CD8-positive, alpha-beta memory T cell (primary cell): ENCODE results near the gene CLSTN2. TPM values are rescaled to one million over a fixed set of nuclear protein-coding genes. Genes with fewer than 3 reads are reported as not detected.

Source experiments
- CTCF ChIA-PET: fragments of 350-600 bp; sonication (Branson Sonifier 250); formaldehyde crosslinking; loops from one replicate; lab custom pipeline; 2021; ENCODE audit warnings: antibody characterized with exemption; lab: Charles Lee
- POLR2A ChIA-PET: fragments of 350-600 bp; sonication (Branson Sonifier 250); formaldehyde crosslinking; loops from one replicate; lab custom pipeline; 2021; ENCODE audit warnings: antibody characterized with exemption; lab: Charles Lee
- DNase-seq, 5 donors: peaks; one replicate each; pipeline versions ENCODE4 v3.0.0 to v3.0.0-alpha.2; 2020 to 2022; ENCODE audit warnings: mixed read lengths in 1 of 5
- H3K27ac ChIP-seq: one replicate; pipeline ENCODE4 v1.7.0; 2013; ENCODE audit warnings: low read depth, mild to moderate bottlenecking, low read length, moderate library complexity
- H3K27me3 ChIP-seq: 2 replicates; pipeline ENCODE4 v1.7.0; 2013; ENCODE audit warnings: low read length, mild to moderate bottlenecking; ENCODE audit not compliant: insufficient read depth, poor library complexity, severe bottlenecking
- H3K36me3 ChIP-seq: 2 replicates; pipeline ENCODE4 v1.7.0; 2013; ENCODE audit warnings: mild to moderate bottlenecking, low read length, moderate library complexity; ENCODE audit not compliant: insufficient read depth
- H3K4me1 ChIP-seq: 2 replicates; pipeline ENCODE4 v1.7.0; 2013; ENCODE audit warnings: mild to moderate bottlenecking, low read length, moderate library complexity; ENCODE audit not compliant: insufficient read depth
- H3K4me3 ChIP-seq: 2 replicates; pipeline ENCODE4 v1.7.0; 2013; ENCODE audit warnings: mild to moderate bottlenecking, low read length
- H3K9me3 ChIP-seq: 2 replicates; pipeline ENCODE4 v1.7.0; 2013; ENCODE audit warnings: mild to moderate bottlenecking, low read length
- H3K27ac Mint-ChIP-seq, 8 donors: one replicate each; pipeline ENCODE4 v1.8.0; 2020 to 2021; ENCODE audit warnings: mixed read lengths in 8 of 8, mild to moderate bottlenecking in 6 of 8, inconsistent platforms in 3 of 8, moderate library complexity in 3 of 8
- H3K27me3 Mint-ChIP-seq, 2 donors: one replicate each; pipeline ENCODE4 v1.8.0; 2020 to 2021; ENCODE audit warnings: mixed read lengths in 2 of 2, mild to moderate bottlenecking in 1 of 2, moderate library complexity in 1 of 2
- H3K36me3 Mint-ChIP-seq, 3 donors: one replicate each; pipeline ENCODE4 v1.8.0; 2020 to 2021; ENCODE audit warnings: mixed read lengths in 3 of 3, inconsistent platforms in 1 of 3, mild to moderate bottlenecking in 1 of 3
- H3K4me1 Mint-ChIP-seq, 3 donors: one replicate each; pipeline ENCODE4 v1.8.0; 2020 to 2021; ENCODE audit warnings: mixed read lengths in 3 of 3, inconsistent platforms in 1 of 3, mild to moderate bottlenecking in 1 of 3
- H3K4me3 Mint-ChIP-seq, 7 donors: one replicate each; pipeline ENCODE4 v1.8.0; 2020 to 2021; ENCODE audit warnings: mixed read lengths in 7 of 7, mild to moderate bottlenecking in 6 of 7, moderate library complexity in 4 of 7, inconsistent platforms in 2 of 7
- H3K9me3 Mint-ChIP-seq, 5 donors: one replicate each; pipeline ENCODE4 v1.8.0; 2020 to 2022; ENCODE audit warnings: mixed read lengths in 5 of 5, mild to moderate bottlenecking in 3 of 5, moderate library complexity in 2 of 5, inconsistent platforms in 1 of 5
- polyA plus RNA-seq: library from polyadenylated mRNA; unstranded; fragments of 300-500 nt; fragmentation: Illumina TruSeq; gene quantifications from one replicate; pipeline ENCODE4 v1.2.3, GENCODE V29; 2021
- total RNA-seq, 2 experiments: library from RNA; stranded (reverse); gene quantifications; one replicate each; pipeline ENCODE4 v1.2.3, GENCODE V29; 2021

The CLSTN2 gene
- total and polyA plus RNA-seq, 3 experiments from 2014 or later = not detected

GRCh38 chr3:140602781-140603180 is 667.8 kb downstream of the CLSTN2 start:
- Histone ChIP-seq H3K4me1 (no peaks in the 10 kb centered on the region), H3K9me3 (no peaks in the 10 kb centered on the region), H3K36me3 (no peaks in the 10 kb centered on the region), H3K4me3 (no peak overlapping the region), H3K27me3 (no peaks in the 10 kb centered on the region), H3K27ac (no peak overlapping the region)
- CTCF ChIA-PET = no interaction called here
- POLR2A ChIA-PET = no interaction called here
- H3K4me1 Mint-ChIP-seq = no peaks in the 10 kb centered on the region
- DNase-seq = no peak
- no peak overlapping the region for H3K4me3 Mint-ChIP-seq
- H3K9me3 Mint-ChIP-seq = peaks cover 0 to 5% (median 2%) of the 10 kb centered on the region in 5 donors
- H3K36me3 Mint-ChIP-seq = no peaks in the 10 kb centered on the region
- peaks cover 0 to 3% of the 10 kb centered on the region in 2 donors for H3K27me3 Mint-ChIP-seq
- no peak overlapping the region for H3K27ac Mint-ChIP-seq

- no peaks in the 10 kb centered on the region for H3K9me3 ChIP-seq
- ChIA-PET CTCF (no interaction called here), POLR2A (no interaction called here)
- Mint-ChIP-seq H3K9me3 (peaks cover 0 to 5% (median 2%) of the 10 kb centered on the region in 5 donors), H3K36me3 (no peaks in the 10 kb centered on the region), H3K4me1 (no peaks in the 10 kb centered on the region), H3K4me3 (no peak overlapping the region), H3K27ac (no peak overlapping the region), H3K27me3 (peaks cover 0 to 3% of the 10 kb centered on the region in 2 donors)
- H3K4me1 ChIP-seq = no peaks in the 10 kb centered on the region
- DNase-seq = no peak
- H3K27me3 ChIP-seq = no peaks in the 10 kb centered on the region
- H3K36me3 ChIP-seq = no peaks in the 10 kb centered on the region
- no peak overlapping the region for H3K27ac ChIP-seq
- no peak overlapping the region for H3K4me3 ChIP-seq
Measured at GRCh38 chr3:140603766-140604165, 668.8 kb downstream of the CLSTN2 start.

GRCh38 chr3:140610544-140610943 is 675.6 kb downstream of the CLSTN2 start:
- no peaks in the 10 kb centered on the region for H3K36me3 Mint-ChIP-seq
- H3K9me3 ChIP-seq = no peaks in the 10 kb centered on the region
- H3K27me3 ChIP-seq = no peaks in the 10 kb centered on the region
- no peak overlapping the region for H3K27ac Mint-ChIP-seq
- H3K27ac ChIP-seq = no peak overlapping the region
- no peak overlapping the region for H3K4me3 ChIP-seq
- no peaks in the 10 kb centered on the region for H3K4me1 ChIP-seq
- no peaks in the 10 kb centered on the region for H3K36me3 ChIP-seq
- no peaks in the 10 kb centered on the region for H3K27me3 Mint-ChIP-seq
- H3K4me1 Mint-ChIP-seq = no peaks in the 10 kb centered on the region
- H3K4me3 Mint-ChIP-seq = no peak overlapping the region
- no peak for DNase-seq
- POLR2A ChIA-PET = no interaction called here
- peaks cover 0 to 5% (median 2%) of the 10 kb centered on the region in 5 donors for H3K9me3 Mint-ChIP-seq
- CTCF ChIA-PET = no interaction called here

GRCh38 chr3:140614001-140614400 is 679.0 kb downstream of the CLSTN2 start:
- Mint-ChIP-seq H3K27me3 (no peaks in the 10 kb centered on the region), H3K36me3 (peaks cover 0 to 4% (median 0%) of the 10 kb centered on the region in 3 donors), H3K4me3 (no peak overlapping the region), H3K27ac (no peak overlapping the region), H3K4me1 (no peaks in the 10 kb centered on the region), H3K9me3 (peaks cover 1 to 12% (median 10%) of the 10 kb centered on the region in 5 donors)
- H3K9me3 ChIP-seq = no peaks in the 10 kb centered on the region
- no peak for DNase-seq
- ChIA-PET CTCF (no interaction called here), POLR2A (no interaction called here)
- no peaks in the 10 kb centered on the region for H3K36me3 ChIP-seq
- no peaks in the 10 kb centered on the region for H3K27me3 ChIP-seq
- H3K4me1 ChIP-seq = no peaks in the 10 kb centered on the region
- no peak overlapping the region for H3K4me3 ChIP-seq
- no peak overlapping the region for H3K27ac ChIP-seq

DNA sequence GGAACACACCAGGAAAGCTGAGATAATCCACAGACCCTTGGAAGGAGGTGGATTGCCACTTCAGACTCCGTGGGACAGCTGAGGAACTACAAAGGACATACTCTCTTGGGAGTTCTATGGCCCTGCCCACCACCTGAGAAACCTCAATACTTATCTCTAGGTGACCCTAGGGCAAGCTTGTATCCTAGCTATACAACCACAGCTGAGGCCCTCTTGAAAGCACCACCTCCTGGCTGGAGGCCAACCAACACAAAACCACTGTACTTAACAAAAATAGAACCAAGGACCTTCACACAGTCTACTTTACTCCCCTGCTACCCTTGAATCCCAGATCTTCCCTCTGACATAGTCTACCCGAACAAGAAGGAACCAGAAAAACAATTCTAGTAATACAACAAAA is 682.1 kb downstream of the CLSTN2 start:
- peaks cover 0 to 2% of the 10 kb centered on the region in 2 donors for H3K27me3 Mint-ChIP-seq
- H3K9me3 Mint-ChIP-seq = peaks cover 4 to 15% (median 12%) of the 10 kb centered on the region in 5 donors
- Histone ChIP-seq H3K9me3 (no peaks in the 10 kb centered on the region), H3K4me1 (no peaks in the 10 kb centered on the region), H3K36me3 (no peaks in the 10 kb centered on the region), H3K27ac (no peak overlapping the region), H3K4me3 (no peak overlapping the region), H3K27me3 (no peaks in the 10 kb centered on the region)
- ChIA-PET POLR2A (no interaction called here), CTCF (no interaction called here)
- no peak for DNase-seq
- H3K27ac Mint-ChIP-seq = no peak overlapping the region
- peaks cover 0 to 4% (median 0%) of the 10 kb centered on the region in 3 donors for H3K36me3 Mint-ChIP-seq
- H3K4me1 Mint-ChIP-seq = no peaks in the 10 kb centered on the region
- H3K4me3 Mint-ChIP-seq = no peak overlapping the region

DNA sequence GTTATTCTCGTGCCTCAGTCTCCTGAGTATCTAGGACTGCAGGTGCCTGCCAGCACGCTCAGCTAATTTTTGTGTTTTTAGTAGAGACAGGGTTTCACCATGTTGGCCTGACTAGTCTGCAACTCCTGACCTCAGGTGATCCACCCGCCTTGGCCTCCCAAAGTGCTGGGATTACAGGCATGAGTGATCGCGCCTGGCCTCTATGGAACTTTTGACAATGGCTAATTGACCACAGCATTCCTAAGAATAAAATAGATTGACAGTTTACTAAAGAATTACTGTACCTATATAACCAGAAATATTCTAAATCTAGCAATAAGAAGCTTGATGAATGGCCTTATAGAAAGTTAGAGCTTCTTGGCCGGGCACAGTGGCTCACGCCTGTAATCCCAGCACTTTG is 691.9 kb downstream of the CLSTN2 start:
- H3K36me3 Mint-ChIP-seq = no peaks in the 10 kb centered on the region
- Histone ChIP-seq H3K36me3 (no peaks in the 10 kb centered on the region), H3K27me3 (no peaks in the 10 kb centered on the region), H3K9me3 (no peaks in the 10 kb centered on the region), H3K4me3 (no peak overlapping the region), H3K27ac (no peak overlapping the region), H3K4me1 (no peaks in the 10 kb centered on the region)
- no peaks in the 10 kb centered on the region for H3K27me3 Mint-ChIP-seq
- H3K4me1 Mint-ChIP-seq = no peaks in the 10 kb centered on the region
- H3K27ac Mint-ChIP-seq = no peak overlapping the region
- no peak overlapping the region for H3K4me3 Mint-ChIP-seq
- ChIA-PET CTCF (no interaction called here), POLR2A (no interaction called here)
- peaks cover 0 to 3% (median 0%) of the 10 kb centered on the region in 5 donors for H3K9me3 Mint-ChIP-seq
- no peak for DNase-seq
